Spleen (tissue), 7 donors: ENCODE results near the gene SPATS2.

Source experiments
- CTCF ChIP-seq, 11 experiments: fragments of 200-600 bp in 7 of 11; fragments of 450-650 bp in 4 of 11; sonication (generic) in 4 of 11; IDR thresholded peaks in 8 of 11; conservative IDR thresholded peaks in 3 of 11; 1 replicate in 7 of 11; 2 replicates in 4 of 11; pipeline versions ENCODE4 v1.4.0 to v1.8.0; 2016 to 2021; ENCODE audit warnings: antibody characterized with exemption in 11 of 11, inconsistent platforms in 4 of 11, mild to moderate bottlenecking in 1 of 11
- POLR2A ChIP-seq, 3 donors: fragments of 450-650 bp; IDR thresholded peaks; one replicate each; pipeline ENCODE4 v1.5.1; 2017; ENCODE audit warnings: antibody characterized with exemption in 3 of 3, mild to moderate bottlenecking in 1 of 3
- donor health status: DM: no; HTN: no; CAD: no; lungs with moderate emphysema.
- donor health status: DM: no; HTN: no; CAD: no.
- donor health status: DM: no; HTN: no; CAD: no.

- TF ChIP-seq POLR2A (IDR thresholded peaks at IDR 0.05) (no peak), CTCF (IDR thresholded peaks at IDR 0.05 in 8 of 11, conservative IDR thresholded peaks at IDR 0.05 in 3 of 11) (no peak)
These were observed 33.0 kb upstream of the SPATS2 start for GRCh38 chr12:49334226-49334625.
